SK-N-SH treated with all-trans-retinoic acid at 6 μM for 48 hours (cell line): ENCODE results near the gene AP1G2.

Experiments used
- CREB5 ChIP-seq: fragments of 250-450 bp; sonication (Bioruptor Pico); IDR thresholded peaks from 2 replicates; pipeline ENCODE4 v1.5.1; 2020; ENCODE audit warnings: low read depth, mild to moderate bottlenecking, moderate library complexity
- GLIS3 ChIP-seq: fragments of 250-450 bp; sonication (Bioruptor Pico); IDR thresholded peaks from 2 replicates; pipeline ENCODE4 v1.5.0; 2020; ENCODE audit warnings: mild to moderate bottlenecking, moderate library complexity
- RARB ChIP-seq: fragments of 250-450 bp; sonication (Bioruptor Pico); IDR thresholded peaks from 2 replicates; pipeline ENCODE4 v1.8.0; 2021; ENCODE audit warnings: mild to moderate bottlenecking, moderate library complexity
- ZFP3 ChIP-seq: fragments of 250-450 bp; sonication (Bioruptor Pico); IDR thresholded peaks from 2 replicates; pipeline ENCODE4 v1.5.0; 2020; ENCODE audit warnings: mild to moderate bottlenecking, moderate library complexity
- ZFP30 ChIP-seq: fragments of 450-650 bp; formaldehyde crosslinking; IDR thresholded peaks from 2 replicates; pipeline ENCODE4 v1.5.0; 2022; ENCODE audit warnings: mild to moderate bottlenecking, moderate library complexity
- ZNF70 ChIP-seq: fragments of 450-650 bp; formaldehyde crosslinking; IDR thresholded peaks from 2 replicates; pipeline ENCODE4 v1.5.0; 2020; ENCODE audit warnings: mild to moderate bottlenecking, moderate library complexity
- TF ChIP-seq, protein P1 (sequence below): fragments of 250-450 bp; sonication (Bioruptor Pico); IDR thresholded peaks from 2 replicates; pipeline ENCODE4 v1.8.0; 2020; ENCODE audit warnings: mild to moderate bottlenecking, moderate library complexity, borderline replicate concordance

- TF ChIP-seq RARB (CRISPR knock-in tag) (no peak), ZFP30 (no peak), ZFP3 (no peak), GLIS3 (CRISPR knock-in tag) (no peak), CREB5 (CRISPR knock-in tag) (no peak), ZNF70 (CRISPR knock-in tag) (no peak)
- TF ChIP-seq, protein P1, sequence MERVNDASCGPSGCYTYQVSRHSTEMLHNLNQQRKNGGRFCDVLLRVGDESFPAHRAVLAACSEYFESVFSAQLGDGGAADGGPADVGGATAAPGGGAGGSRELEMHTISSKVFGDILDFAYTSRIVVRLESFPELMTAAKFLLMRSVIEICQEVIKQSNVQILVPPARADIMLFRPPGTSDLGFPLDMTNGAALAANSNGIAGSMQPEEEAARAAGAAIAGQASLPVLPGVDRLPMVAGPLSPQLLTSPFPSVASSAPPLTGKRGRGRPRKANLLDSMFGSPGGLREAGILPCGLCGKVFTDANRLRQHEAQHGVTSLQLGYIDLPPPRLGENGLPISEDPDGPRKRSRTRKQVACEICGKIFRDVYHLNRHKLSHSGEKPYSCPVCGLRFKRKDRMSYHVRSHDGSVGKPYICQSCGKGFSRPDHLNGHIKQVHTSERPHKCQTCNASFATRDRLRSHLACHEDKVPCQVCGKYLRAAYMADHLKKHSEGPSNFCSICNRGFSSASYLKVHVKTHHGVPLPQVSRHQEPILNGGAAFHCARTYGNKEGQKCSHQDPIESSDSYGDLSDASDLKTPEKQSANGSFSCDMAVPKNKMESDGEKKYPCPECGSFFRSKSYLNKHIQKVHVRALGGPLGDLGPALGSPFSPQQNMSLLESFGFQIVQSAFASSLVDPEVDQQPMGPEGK (CRISPR knock-in tag): no peak
These were observed 34.2 kb upstream of the AP1G2 start for GRCh38 chr14:23601845-23602180.
